ENCODE results near the gene C3orf85.
"Not testable (repeated sequence)": the region's sequence is repeated elsewhere in the genome, so short reads cannot be mapped to it uniquely, and the experiment has no call there.

Gene C3orf85, protein sequence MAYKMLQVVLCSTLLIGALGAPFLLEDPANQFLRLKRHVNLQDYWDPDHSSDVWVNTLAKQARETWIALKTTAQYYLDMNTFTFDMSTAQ

DNA sequence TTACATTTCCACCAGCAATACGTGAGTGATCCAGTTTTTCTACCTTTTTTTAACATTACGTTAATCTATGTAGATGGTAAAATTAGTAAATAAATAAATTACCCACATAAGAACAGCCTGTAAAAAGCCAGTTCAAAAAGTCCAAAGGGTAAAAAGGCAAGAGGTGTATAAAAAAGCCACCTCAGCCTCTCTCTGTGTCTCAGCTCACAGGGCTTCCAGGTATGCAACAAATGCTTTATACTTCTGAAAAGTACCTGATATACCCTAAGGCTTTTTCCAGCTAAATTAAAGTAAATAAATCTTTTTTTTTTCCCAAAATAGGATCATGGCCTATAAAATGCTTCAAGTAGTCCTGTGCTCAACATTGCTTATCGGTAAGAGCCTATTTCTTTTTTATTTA, at the start of gene C3orf85:
Gene C3orf85, plus strand, starts transcription at position 197 of the 400 bp plus-strand sequence. Its CDS starts 129 bp downstream, at position 326.
- no peak for DNase-seq

DNA sequence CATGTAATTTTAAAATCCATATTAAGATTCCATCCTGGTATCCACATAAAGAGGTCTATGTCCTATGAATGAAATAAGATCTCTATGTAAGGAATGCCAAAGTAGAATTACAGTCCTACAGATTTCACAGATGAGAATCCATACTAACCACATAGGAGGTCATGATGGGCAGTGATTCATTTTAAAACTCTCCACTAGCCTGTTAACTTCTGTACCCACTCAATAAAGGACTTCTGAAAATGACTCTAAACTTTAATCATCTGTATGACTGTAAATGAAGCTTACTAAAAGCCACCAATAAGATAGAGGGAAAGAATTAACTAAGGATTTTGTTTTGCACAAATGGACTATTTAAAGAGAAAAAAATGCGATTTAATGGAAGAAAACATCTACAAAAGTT, 47.3 kb upstream of the C3orf85 start:
- DNase-seq: no peak

DNA sequence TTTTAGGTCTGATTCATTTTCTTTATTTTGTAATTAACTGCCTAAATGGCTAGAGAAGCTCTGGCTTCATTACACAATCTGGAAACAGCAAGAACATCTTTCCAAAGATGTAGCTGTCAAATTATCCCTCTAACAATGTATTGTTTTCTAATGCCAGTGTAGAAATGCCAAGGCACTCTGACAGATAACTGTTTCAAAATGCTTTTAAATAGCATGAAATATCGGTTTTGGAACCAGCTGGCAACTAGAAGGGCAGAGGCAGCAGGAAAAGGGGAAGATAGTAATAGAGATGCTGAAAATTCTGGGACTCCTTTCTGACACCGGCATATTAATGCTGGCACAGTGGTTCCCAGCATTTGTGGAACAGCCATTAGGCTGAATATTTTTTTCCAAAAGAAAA, 44.7 kb upstream of the C3orf85 start:
- no peak for DNase-seq

DNA sequence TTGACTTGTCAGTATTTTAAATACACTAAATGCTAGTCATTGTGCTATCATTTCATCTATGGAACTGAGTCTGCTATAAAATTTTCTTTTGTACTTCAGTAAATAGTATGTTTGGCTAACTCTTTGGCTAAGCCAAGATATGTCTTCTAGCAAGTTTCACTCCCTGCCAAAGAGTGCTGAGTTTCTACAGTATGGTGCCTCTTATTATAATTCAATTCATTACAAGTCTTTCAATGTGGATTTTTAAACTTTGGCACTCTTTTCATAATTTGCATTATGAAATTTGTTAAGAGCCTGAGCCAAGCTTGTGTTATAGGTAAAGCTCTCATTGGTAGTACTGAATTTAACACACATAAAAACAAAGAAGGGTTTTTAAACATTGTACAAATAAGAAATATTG, 43.0 kb upstream of the C3orf85 start:
- no peak for DNase-seq

DNA sequence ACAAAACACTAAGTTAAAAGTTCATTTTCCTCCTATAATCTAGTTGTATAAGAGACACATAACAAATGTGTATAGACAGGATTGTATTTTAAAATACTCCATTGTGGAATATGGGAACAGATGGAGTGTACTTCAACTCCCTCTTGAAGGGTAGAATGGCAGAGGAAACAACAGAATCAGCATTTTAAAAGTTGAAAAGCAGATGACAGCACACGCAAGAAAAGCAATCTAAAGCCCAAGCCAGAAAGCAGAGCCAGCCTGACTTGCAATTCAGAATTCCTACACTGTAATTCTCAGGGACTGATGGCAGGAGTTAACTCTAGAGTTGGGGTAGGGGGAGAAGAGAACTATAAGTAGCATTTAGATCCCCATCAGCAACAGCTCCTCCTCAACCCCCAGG, 41.4 kb upstream of the C3orf85 start:
- DNase-seq: no peak

DNA sequence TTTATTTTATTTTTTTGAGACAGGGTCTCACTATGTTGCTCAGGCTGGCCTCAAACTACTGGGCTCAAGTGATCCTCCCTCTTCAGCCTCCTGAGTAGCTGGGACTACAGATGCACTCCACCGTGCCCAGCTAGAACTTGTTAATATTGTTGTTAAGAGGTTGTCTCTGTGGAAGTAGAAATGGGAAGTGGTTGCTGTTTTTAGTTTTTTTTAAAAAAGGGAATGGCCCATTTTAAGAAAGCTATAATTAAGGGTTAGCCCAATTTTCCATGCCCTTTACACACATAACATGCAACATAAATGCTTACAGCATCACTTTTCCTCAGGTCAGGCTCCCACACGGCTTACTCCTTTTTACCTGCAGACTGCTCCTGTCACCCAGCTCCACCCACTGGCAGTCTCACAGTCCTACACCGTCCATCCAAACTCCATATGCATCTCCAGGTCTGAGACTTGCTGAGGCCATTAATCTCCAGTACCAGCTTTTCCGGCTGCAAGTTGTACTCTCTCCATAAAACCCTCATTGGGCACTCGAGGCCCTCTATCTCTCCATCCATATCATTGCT, 38.4 kb upstream of the C3orf85 start:
- DNase-seq: peak; percentile 53

DNA sequence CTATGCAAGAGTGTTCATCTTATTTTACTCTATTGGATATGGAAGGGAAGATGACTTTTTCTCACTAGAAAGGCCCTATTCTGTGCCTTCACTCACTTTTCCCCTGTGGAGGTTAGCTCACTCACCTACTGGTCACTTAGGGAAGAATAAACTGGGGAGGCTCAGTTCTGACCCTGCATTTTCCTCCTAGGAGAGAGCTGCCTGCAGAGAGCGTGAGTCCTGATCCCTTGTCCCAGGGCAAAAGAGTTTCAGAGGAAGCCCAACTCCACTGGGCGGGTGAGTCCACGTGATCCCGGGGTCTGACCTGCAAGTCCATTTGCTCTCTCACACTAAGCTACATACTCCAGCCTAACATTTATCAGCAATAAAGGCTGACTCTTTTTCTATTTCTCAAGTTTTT, 26.9 kb upstream of the C3orf85 start:
- DNase-seq: no peak

DNA sequence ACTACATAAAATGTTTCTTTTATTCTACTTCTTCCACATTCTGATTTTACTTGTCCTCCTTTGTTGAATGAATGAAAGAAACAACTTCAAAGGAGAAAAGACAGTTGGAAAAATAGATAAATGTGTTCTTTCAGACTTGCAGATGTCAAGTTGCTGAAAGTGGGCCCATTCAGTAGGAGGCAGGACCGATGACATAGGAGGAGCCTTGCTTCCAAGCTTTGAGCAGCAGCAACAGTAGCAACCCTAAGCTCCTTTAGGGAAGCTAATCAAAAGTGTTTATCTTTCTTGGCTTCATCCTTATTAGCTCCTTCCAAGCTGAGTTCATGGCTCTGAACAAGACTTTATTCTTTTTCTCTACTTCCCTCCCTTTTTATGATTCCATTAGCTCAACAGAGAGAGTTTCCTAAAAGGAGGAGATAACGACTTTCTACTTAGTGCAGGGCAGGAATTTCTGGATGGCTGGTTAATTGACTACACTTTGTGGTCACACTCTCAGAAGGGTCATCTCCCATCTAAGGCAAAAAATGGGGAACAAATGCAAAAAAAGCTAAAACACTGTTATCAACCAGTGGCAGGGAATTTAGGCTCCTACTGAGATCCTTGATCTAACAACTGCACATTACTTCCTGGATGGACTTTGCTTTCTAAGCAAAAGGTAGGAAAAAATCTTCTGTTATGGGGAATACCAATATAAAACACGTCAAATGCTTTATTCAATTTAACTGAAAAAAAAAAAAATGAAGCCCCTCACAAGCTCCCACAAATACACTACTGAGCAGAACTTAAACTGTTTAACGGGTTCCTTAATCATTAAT, 23.4 kb upstream of the C3orf85 start:
- DNase-seq: no peak

DNA sequence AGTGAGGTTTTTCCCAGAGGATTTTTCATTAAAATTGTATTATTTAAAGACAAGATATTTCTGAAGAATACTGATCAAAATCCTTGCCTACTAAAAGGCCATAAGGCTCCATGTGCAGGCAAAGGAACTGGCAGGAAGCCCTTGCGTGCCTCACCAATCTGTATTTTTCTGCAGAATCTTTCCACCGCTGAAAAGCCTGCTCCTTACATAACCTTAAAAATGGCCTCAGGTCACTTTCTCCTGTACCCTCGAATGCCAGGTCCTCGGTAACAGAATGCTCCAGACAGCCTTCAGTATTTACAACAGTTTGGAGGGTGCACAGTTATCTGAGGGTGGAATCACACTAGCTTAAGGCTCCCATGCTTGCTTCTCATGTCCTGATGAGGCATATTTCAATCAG, 21.8 kb upstream of the C3orf85 start:
- DNase-seq: no peak

DNA sequence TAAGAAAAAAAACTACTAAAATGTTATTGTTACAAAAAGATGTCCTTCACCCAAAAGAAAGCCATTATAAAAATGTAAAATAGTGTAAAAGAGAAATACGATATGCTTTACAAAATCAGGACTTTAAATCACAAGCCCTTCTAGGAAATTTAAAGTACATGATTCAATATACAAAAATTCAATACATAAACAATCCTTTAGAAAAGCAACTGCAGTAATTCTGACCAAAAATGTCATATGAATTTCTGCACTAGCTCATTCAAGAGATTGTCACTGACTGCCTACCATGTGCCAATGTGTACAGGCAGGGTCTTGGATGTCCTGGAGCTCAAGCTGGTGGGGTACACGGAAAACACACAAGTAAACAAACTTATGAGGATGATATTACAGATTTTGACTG, 21.1 kb upstream of the C3orf85 start:
- DNase-seq: no peak

DNA sequence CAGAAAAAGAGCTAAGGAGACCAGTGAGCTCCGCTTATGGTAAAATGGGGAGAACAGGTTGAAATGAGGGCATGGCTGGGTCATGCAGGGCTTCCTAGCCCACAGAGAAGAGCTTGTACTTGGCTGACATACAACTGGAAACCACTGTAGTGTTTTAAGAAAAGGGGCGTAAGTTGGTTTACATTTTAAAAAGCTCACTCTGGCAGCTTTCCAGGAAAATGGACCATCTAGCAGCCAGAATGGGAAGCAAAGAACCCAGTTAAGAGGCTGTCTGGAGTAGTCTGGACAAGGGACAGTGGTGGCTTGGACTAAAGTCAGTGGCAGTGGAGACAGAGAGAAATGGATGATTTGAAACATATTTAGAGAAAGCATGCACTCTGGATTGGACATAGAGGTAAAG, 20.5 kb upstream of the C3orf85 start:
- no peak for DNase-seq

DNA sequence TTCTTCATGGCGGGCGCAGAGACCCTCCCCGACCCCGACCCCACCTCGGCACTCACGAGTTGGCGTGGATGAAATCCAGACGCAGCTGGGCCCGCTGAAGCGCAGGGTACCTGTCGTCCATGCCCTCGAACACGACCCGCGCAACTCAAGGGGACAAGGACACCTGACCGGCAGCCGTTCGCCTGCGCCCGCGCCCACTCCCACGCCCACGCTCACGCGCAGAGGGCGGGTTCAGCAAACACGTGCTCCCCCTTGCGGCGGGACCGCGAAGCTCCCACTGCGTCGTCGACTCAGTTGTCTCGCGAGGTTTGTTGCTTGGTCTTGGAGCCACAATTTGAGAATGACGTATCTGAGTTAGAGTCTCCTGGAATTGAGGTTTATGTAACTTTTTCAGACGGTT, 18.6 kb upstream of the C3orf85 start, which contains the start of gene MORC1:
Gene MORC1, minus strand, starts transcription at position 196 of the 400 bp plus-strand sequence. Its CDS starts 75 bp downstream, at position 121.
- DNase-seq: no peak

DNA sequence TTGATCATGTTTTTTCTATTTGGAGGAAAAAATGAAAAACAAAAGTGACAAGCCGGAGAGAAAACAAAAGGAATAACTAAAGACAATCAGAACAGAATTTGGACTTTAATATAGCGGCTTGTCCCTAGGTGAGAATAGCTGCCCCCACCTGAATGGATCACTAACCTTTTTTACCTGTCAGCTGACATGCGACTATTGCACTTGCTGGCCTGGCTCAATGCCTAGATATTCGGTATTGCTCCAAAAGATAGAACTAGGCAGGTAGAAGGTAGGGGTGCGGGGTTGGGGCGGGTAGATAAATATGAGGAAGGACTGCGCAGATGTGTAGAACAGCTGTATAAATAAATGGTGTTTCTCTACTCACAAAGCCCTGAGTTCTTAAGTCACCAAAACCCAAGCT, 17.9 kb upstream of the C3orf85 start:
- DNase-seq: no peak

DNA sequence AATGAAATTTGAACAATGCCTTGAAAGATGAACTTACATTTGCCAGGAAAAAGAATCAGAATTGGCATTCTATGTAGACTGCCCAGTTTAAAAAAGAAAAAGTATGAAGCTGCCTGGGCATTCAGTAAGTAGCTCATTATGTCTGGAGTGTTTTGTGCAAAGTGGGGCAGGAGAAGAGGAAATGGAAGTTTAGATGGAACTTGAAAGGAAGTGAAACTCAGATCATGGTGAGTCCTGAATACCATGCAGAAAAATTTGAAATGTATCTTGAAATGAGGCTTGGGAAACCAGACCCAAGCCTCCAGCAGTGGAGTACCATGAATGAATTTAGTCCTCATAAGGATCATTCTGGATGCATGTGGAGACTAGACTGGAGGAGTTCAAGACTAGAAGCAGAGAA, 13.8 kb upstream of the C3orf85 start:
- DNase-seq: no peak

DNA sequence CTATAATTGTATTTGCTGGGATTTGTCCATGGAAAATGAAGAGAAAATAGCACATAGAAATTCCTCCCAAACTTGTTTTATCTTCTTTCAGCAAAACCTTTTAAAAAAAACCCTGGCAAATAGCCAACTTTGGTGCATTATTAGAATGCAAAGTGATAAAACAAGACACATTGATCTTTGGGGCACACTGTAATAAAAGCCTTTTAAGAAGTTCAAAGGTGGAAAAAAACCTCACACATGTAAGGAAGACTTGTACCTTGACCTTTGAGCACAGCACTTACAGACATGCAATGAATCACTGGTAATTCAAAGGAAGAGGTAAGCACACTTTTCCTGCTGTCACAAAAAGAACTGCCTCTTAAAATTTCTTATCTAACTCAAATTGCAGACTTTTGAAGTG, 10.6 kb upstream of the C3orf85 start:
- no peak for DNase-seq

DNA sequence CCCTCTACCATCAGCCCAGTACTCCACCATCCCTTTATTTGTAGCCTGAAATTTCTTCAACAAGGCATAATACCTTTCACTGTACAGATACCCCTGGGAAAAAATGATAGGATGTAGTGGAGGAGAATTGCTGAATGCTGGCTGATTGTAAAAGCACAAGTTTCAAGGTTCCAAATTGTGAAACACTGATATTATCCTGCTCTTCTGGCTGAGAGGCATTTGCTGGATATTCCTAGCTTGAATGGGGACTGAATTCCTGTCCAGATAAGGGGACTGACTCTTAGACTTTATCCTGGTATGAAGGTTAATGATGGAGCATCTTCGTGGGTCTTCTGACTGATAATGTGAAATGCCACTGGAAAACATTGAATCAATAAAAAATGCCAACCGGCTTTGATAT, 9.0 kb upstream of the C3orf85 start:
- no peak for DNase-seq

DNA sequence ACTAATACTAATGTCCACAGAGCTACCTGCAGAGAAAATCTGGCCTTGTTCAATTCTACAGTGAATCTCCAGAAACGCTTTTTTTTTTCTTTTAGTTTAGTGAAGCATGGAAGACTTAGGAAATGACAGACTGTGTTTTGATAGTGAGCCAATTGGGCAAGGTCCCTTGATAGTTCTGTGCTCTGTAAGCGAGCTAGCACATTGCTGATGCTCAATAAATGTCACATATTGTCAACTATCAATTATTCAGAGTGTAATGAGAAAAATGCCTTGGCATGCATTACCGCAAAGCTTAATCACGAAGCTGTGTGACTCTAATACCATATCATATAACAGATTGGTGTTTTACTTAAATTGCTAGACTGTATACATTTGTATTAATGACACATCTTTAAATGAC, 5.2 kb upstream of the C3orf85 start:
- DNase-seq: no peak

DNA sequence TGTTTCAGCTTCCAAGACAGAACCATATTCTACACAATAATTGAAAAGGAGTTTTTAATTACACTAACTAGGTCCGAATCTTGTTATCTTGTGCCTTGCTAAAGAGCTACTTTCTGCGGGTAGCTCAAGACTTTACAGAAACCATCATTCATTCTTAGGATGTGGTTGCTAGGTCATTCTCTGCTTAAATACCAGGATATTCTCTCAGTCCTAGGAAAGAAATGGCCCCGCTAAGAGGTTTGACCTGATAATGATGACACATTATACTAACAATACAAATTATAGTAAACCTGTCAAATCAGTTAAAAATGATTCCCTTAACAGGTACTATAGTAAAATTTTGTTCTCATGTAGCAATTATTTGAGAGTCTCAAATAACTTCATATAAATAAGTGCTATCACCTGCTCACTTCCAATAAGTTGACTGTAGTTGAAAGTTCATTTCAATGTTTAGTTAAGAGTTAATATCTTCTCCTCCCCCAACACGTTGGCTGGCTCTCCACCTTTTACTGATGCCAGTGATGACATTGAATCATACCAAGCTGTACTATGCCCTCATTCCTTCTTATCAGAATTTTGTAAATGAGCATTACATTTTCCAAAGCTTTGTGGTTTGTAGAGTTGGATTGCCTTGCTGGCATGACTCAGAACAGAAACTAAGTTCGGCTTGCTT, 3.6 kb upstream of the C3orf85 start:
- DNase-seq: no peak

DNA sequence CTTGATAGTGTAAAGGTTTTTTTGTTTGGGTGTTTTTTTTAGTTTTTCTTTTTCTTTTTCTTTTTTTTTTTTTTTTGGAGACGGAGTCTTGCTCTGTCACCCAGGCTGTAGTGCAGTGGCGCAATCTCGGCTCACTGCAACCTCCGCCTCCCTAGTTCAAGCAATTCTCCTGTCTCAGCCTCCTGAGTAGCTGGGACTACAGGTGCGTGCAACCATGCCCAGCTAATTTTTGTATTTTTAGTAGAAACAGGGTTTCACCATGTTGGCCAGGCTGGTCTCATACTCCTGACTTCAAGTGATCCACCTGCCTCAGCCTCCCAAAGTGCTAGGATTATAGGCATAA, 3.1 kb upstream of the C3orf85 start:
- DNase-seq: not testable (repeated sequence)

DNA sequence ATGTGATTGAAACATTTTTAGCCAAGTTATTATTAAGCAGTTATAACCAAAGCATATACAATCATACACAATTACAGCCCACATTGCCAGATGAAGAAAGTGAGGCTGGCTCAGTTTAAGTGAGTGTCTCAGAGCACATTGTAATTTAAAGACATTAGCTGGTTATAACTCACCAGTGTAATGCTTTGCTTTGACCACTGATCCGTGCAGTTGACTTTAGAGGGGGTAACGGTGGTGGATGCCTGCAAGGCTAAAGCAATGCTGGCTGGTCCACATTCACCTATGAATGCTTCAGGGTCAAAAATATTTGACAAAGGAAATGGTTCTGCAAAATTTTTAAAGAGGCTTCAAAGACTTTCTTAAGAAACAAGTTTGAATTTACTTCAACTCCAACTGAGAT, 1.2 kb downstream of the C3orf85 start:
- DNase-seq: no peak

DNA sequence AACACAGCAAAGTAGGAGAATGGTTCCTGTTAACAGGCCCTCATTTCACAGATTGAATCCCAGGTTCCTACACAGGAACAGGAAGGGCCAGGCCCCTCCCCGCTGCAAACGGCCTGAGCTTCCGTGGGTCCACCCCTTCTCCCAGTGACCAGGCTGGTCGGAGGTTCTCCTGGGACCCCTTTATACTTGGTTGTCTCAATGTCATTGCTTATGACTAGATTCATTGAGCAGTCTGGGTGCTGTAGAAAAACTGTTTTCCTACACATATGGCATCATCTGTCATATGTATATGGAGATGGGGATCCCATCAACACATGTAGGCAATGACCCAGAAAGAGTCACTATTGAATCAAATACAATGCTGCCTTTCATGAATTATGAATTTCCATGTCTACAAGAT, 3.8 kb downstream of the C3orf85 start:
- no peak for DNase-seq

DNA sequence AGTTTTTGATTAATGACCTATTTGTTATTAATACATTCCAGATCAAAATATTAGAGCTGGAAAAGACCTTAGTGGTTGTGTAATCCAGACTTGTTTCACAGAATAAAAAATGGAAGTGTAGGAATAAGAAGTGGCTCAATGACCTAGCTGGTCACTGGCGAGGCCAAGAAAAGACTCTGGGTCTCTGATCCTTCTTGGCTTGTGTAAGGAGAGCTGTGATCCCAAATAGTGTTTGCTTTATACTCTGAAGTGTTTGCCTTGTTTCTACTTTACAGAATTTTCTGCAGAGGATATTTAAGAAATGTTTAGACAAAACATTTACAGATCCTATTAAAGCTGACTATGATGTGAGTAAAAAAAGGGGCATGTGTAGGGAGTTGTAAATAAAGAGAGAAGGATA, 7.1 kb downstream of the C3orf85 start:
- no peak for DNase-seq

DNA sequence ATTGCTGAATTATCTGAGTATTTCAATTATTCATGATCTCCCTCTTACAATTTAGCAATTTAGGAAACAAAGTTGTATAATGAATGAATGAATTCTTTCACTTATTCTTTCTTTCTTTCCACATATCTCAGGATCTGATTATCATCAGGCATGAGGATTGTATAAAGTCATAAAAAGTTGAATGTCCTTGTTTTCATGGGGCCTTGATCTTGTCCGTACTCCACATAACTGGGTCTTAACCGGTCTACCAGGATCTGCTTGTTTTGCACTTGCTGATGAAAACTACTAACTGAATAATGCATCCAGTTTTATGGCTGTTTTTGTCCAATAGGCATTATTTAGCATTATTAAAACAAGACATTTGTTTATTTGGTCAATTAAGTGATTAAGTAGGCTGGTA, 12.6 kb downstream of the C3orf85 start:
- no peak for DNase-seq

DNA sequence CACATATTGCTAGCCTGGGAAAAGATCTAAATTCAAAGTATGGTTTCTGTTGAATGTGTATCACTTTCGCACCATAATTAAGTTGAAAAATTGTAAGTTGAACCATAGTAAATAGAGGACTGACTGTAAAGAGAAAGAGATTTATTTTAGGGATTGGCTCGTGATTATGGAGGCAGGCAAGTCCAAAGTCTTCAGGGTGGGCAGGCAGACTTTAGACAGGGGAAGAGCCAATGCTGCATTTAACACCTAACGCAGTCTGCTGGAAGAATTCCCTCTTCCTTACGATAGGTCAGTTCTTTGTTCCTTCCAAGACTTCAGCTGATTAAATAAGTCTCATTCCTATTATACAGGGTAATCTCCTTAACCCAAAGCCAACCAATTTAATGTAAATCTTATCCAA, 15.8 kb downstream of the C3orf85 start:
- DNase-seq: no peak

Data from NCI-H146 (cell line).